Measurements from ENCODE around the gene UBXN7. TPM values are rescaled to one million over a fixed set of nuclear protein-coding genes. Genes with fewer than 3 reads are reported as not detected.
"Not testable (repeated sequence)": the region's sequence is repeated elsewhere in the genome, so short reads cannot be mapped to it uniquely, and the experiment has no call there.

The UBXN7 gene
- total RNA-seq, 1 experiment from 2014 or later, result 99.6 TPM

GRCh38 chr3:196463804-196464203, 31.6 kb upstream of the UBXN7 start (continued):
- no peak for TF ChIP-seq CREB1 (CRISPR knock-in tag; IDR thresholded peaks at IDR 0.05)
- no peak for TF ChIP-seq USF1 (CRISPR knock-in tag; IDR thresholded peaks at IDR 0.05)
- TF ChIP-seq FOXJ3 (CRISPR knock-in tag; IDR thresholded peaks at IDR 0.05; ENCODE audit: borderline replicate concordance), result no peak
- TF ChIP-seq EMX1 (CRISPR knock-in tag; IDR thresholded peaks at IDR 0.05), result no peak
- TF ChIP-seq AFF4 (CRISPR knock-in tag; IDR thresholded peaks at IDR 0.05; ENCODE audit: borderline replicate concordance), result no peak
- no peak for TF ChIP-seq ZNF317 (CRISPR knock-in tag; IDR thresholded peaks at IDR 0.05; ENCODE audit: borderline replicate concordance, low read depth)

- Mint-ChIP-seq H3K9me3 (no peaks in the 10 kb centered on the region), H3K36me3 (peaks cover 7% of the 10 kb centered on the region), H3K27ac (no peak overlapping the region), H3K4me1 (no peaks in the 10 kb centered on the region), H3K4me3 (no peak overlapping the region), H3K27me3 (ENCODE audit: low read depth) (no peaks in the 10 kb centered on the region; the same call in 1 of the 2 replicates)
- CTCF ChIA-PET, result no interaction called here
- TF ChIP-seq ZNF121 (CRISPR knock-in tag; IDR thresholded peaks at IDR 0.05) (no peak), CREM (CRISPR knock-in tag; IDR thresholded peaks at IDR 0.05) (no peak), ARID4B (CRISPR knock-in tag; IDR thresholded peaks at IDR 0.05; ENCODE audit: borderline replicate concordance) (no peak), FOXJ3 (CRISPR knock-in tag; IDR thresholded peaks at IDR 0.05; ENCODE audit: borderline replicate concordance) (no peak), TP53 (CRISPR knock-in tag; IDR thresholded peaks at IDR 0.05) (no peak)
- ATAC-seq, result no peak
- no peak for DNase-seq (ENCODE audit: low spot score)
- POLR2A ChIA-PET, result no interaction called here
Measured at GRCh38 chr3:196463478-196463756, 31.2 kb upstream of the UBXN7 start.

GRCh38 chr3:196462680-196463477, 30.7 kb upstream of the UBXN7 start:
- CTCF ChIA-PET, H3K27ac Mint-ChIP-seq, POLR2A ChIA-PET: not testable (repeated sequence)

GRCh38 chr3:196458063-196458462, 25.8 kb upstream of the UBXN7 start:
- no peaks in the 10 kb centered on the region for H3K36me3 Mint-ChIP-seq
- no peak for DNase-seq (ENCODE audit: low spot score)
- no peak overlapping the region for H3K4me3 Mint-ChIP-seq
- no peak for ATAC-seq
- no peaks in the 10 kb centered on the region; the same call in 1 of the 2 replicates for H3K27me3 Mint-ChIP-seq (ENCODE audit: low read depth)
- H3K27ac Mint-ChIP-seq, result no peak overlapping the region
- H3K9me3 Mint-ChIP-seq, result no peaks in the 10 kb centered on the region
- ChIA-PET POLR2A (no interaction called here), CTCF (interaction anchor here (0.5 to 0.7 kb wide), 3 partner anchors 18 to 310 kb away, joined by 3 read pairs; no protein-coding TSS in a partner anchor)
- H3K4me1 Mint-ChIP-seq, result no peaks in the 10 kb centered on the region
- no peak for TF ChIP-seq ESRRA (CRISPR knock-in tag; IDR thresholded peaks at IDR 0.05; ENCODE audit: borderline replicate concordance)
- TF ChIP-seq ZNF423 (CRISPR knock-in tag; IDR thresholded peaks at IDR 0.05), result no peak
- TF ChIP-seq ZBTB43 (CRISPR knock-in tag; IDR thresholded peaks at IDR 0.05), result no peak
- no peak for TF ChIP-seq ATF3 (CRISPR knock-in tag; conservative IDR thresholded peaks at IDR 0.05)
- no peak for TF ChIP-seq E2F4 (CRISPR knock-in tag; IDR thresholded peaks at IDR 0.05; ENCODE audit: borderline replicate concordance, low read depth)
- TF ChIP-seq SMAD3 (CRISPR knock-in tag; IDR thresholded peaks at IDR 0.05; ENCODE audit: borderline replicate concordance), result no peak
- no peak for TF ChIP-seq NFYB (CRISPR knock-in tag; conservative IDR thresholded peaks at IDR 0.05; ENCODE audit: low read depth)
- no peak for TF ChIP-seq ZBTB21 (CRISPR knock-in tag; IDR thresholded peaks at IDR 0.05; ENCODE audit: borderline replicate concordance)

More at GRCh38 chr3:196462680-196463477, 30.7 kb upstream of the UBXN7 start:
- not testable (repeated sequence) for H3K4me1 Mint-ChIP-seq; ATAC-seq; H3K9me3 Mint-ChIP-seq; DNase-seq (ENCODE audit: low spot score); H3K4me3 Mint-ChIP-seq; H3K27me3 Mint-ChIP-seq (ENCODE audit: low read depth); H3K36me3 Mint-ChIP-seq
